Karpas-422 (cell line): ENCODE data around the gene DBH. TPM values are rescaled to one million over a fixed set of nuclear protein-coding genes. Genes with fewer than 3 reads are reported as not detected.

ENCODE experiments used
- DNase-seq: peaks from one replicate; pipeline ENCODE4 v3.0.0-alpha.2; 2015
- H2AFZ ChIP-seq: fragments of 200-600 bp; sonication (generic); 2 replicates; pipeline ENCODE4 v1.6.1; 2014; ENCODE audit warnings: antibody characterized with exemption, low read length, mixed read lengths
- H3K27ac ChIP-seq: fragments of 200-600 bp; sonication (generic); 2 replicates; pipeline ENCODE4 v1.5.1; 2014; ENCODE audit warnings: mild to moderate bottlenecking, low read length, moderate library complexity
- H3K27me3 ChIP-seq: fragments of 200-600 bp; sonication (generic); 2 replicates; pipeline ENCODE4 v1.6.1; 2014; ENCODE audit warnings: low read length, mixed read lengths
- H3K36me3 ChIP-seq: fragments of 200-600 bp; sonication (generic); 2 replicates; pipeline ENCODE4 v1.6.1; 2014; ENCODE audit warnings: low read length, mixed read lengths; ENCODE audit not compliant: insufficient read depth
- H3K4me1 ChIP-seq: fragments of 200-600 bp; sonication (generic); 2 replicates; pipeline ENCODE4 v1.6.1; 2014; ENCODE audit warnings: mild to moderate bottlenecking, low read length, mixed read lengths
- H3K4me2 ChIP-seq: fragments of 200-600 bp; sonication (generic); 2 replicates; pipeline ENCODE4 v1.6.1; 2014; ENCODE audit warnings: low read length, low read depth, mild to moderate bottlenecking; ENCODE audit not compliant: poor library complexity, severe bottlenecking
- H3K4me3 ChIP-seq: fragments of 200-600 bp; sonication (generic); 2 replicates; pipeline ENCODE4 v1.5.1; 2014; ENCODE audit warnings: mild to moderate bottlenecking, antibody characterized with exemption, low read length, mixed read lengths
- H3K79me2 ChIP-seq: fragments of 200-600 bp; sonication (generic); 2 replicates; pipeline ENCODE4 v1.6.1; 2014; ENCODE audit warnings: mild to moderate bottlenecking, low read length, mixed read lengths
- H3K9ac ChIP-seq: fragments of 200-600 bp; sonication (generic); 2 replicates; pipeline ENCODE4 v1.6.0; 2014; ENCODE audit warnings: low read length
- H3K9me2 ChIP-seq: fragments of 200-600 bp; sonication (generic), shearing (Covaris generic); replicated peaks from 2 replicates; pipeline ENCODE4 v1.6.0; 2014; ENCODE audit warnings: mild to moderate bottlenecking, low read length, moderate library complexity; ENCODE audit not compliant: insufficient read depth
- H3K9me3 ChIP-seq: fragments of 300-700, 200-600 bp; sonication (generic); 2 replicates; pipeline ENCODE4 v1.6.1; 2014; ENCODE audit warnings: low read length, mixed read lengths
- H4K20me1 ChIP-seq: fragments of 200-600 bp; sonication (generic); 2 replicates; pipeline ENCODE4 v1.6.1; 2014; ENCODE audit warnings: mild to moderate bottlenecking, antibody characterized with exemption, low read length, low read depth; ENCODE audit not compliant: insufficient read depth
- total RNA-seq: library from RNA; depleted of rRNA; stranded (reverse); fragments of >200 nt; shearing (Covaris generic); gene quantifications from 2 replicates; pipeline ENCODE4 v1.2.3, GENCODE V29; 2014; ENCODE audit warnings: low replicate concordance

The DBH gene
- total RNA-seq, 1 experiment from 2014 or later = not detected

DNA sequence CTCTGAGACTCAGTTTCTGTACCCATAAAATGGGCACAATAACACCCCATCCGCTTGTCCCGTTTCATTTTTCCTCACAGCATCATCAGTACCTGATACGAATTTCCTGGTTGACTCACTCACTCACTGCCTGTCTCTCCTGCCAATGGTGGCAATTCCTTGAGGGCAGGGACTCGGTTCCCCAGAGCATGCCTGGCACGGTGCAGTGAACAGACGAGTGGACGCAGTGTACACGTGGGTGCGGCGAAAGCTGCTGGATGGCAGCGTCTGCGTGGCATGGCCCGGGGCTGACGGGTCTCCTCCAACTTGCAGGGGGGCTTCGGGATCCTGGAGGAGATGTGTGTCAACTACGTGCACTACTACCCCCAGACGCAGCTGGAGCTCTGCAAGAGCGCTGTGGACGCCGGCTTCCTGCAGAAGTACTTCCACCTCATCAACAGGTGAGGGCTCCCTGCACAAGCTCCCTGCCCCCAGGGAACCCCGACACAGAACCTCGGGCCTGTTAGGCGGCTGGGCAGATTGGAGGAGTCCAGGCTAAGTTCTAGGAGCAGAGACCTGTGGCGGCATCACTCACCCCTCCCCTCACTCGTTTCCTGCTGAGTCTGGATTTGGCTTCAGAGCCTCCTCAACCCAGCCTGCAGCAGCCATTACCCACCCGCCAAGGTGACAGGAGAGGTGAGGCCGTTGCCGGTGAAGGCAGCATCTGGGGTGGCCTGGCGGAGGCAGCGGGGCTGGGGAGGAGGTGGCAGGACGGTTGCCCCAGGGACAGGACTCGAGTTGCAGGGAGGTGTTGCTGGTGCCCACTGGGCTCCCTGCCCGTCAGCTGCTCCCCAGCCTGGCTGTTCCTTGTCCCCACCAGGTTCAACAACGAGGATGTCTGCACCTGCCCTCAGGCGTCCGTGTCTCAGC is 20.3 kb downstream of the DBH start:
- Histone ChIP-seq H3K27ac (no peak overlapping the region), H3K4me3 (no peak overlapping the region), H3K4me1 (no peaks in the 10 kb centered on the region), H3K27me3 (no peaks in the 10 kb centered on the region), H3K9ac (no peak overlapping the region), H4K20me1 (no peaks in the 10 kb centered on the region), H2AFZ (no peak overlapping the region), H3K9me3 (no peaks in the 10 kb centered on the region), H3K9me2 (no peaks in the 10 kb centered on the region), H3K4me2 (no peak overlapping the region), H3K36me3 (no peaks in the 10 kb centered on the region), H3K79me2 (no peaks in the 10 kb centered on the region)
- DNase-seq = no peak

DNA sequence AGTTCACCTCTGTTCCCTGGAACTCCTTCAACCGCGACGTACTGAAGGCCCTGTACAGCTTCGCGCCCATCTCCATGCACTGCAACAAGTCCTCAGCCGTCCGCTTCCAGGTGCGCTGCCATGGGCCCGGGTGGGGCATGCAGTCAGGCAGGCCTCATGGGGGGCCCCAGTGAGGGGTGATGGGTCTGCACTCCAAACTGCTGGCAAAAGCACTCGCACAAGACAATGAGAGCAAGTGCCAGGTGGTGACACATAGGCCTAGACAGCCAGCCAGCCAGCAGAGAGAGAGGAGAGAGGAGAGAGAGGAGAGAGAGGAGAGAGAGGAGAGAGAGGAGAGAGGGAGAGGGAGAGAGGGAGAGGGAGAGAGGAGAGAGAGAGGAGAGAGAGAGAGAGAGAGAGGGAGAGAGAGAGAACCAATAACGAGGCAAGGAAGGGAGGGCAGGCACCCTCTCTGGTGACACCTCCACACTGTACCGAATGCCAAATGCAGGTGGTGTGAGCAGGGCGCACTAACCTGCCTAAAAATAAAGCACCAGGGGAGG is 21.0 kb downstream of the DBH start:
- no peak overlapping the region for H3K9ac ChIP-seq
- no peaks in the 10 kb centered on the region for H3K79me2 ChIP-seq
- no peaks in the 10 kb centered on the region for H3K36me3 ChIP-seq
- H3K9me2 ChIP-seq = no peaks in the 10 kb centered on the region
- no peaks in the 10 kb centered on the region for H3K9me3 ChIP-seq
- no peak overlapping the region for H3K4me2 ChIP-seq
- H3K4me3 ChIP-seq = no peak overlapping the region
- DNase-seq = no peak
- H3K4me1 ChIP-seq = no peaks in the 10 kb centered on the region
- no peak overlapping the region for H3K27ac ChIP-seq
- no peaks in the 10 kb centered on the region for H3K27me3 ChIP-seq
- H2AFZ ChIP-seq = no peak overlapping the region
- H4K20me1 ChIP-seq = no peaks in the 10 kb centered on the region

DNA sequence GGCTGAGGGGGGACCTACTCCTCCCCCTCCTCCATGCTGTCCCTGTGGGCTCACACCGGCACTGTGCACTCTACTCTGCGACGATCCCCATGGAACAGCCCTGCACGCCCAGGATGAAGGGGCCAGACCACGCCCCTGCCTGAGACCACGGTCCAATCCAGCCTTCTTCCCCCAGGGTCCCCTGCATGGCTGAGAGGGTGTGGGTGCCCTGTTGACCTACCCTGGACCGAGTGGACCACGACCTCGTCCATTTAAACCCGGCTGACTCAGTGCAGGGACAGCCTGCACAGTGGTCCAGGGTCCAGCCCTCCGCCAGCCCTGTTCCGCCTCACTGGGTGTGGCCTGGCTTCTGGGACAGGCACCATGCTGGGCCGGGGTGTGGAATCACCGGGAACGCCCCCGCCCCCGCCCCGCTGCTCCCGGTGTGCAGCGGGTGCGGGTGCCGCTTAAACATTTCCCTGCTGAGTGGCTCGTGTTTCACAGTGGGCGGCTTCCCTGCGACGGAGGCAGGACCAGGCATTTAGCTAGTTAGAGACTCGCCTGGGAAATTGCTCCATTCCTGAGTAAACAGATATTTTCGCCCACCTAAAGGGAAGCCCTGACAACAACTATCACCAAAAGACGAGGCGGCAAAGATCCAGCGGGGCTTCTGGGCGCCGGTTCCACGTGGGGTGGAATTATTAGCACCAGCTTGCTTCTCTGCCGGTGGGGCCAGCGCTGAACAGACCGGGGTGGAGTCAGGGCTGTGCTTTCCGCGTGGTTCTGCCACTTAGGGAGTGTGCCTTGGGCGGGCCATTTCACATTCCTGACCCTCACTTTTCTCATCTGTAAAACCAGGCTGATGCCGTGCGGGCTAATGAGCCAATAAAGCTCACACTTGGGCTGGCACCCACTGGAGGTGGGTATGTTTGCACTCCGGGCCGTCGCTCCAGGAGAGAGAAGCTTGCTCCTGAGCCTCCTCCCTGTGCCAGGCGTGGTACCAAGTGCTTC is 22.6 kb downstream of the DBH start:
- DNase-seq = no peak
- Histone ChIP-seq H4K20me1 (no peaks in the 10 kb centered on the region), H3K27ac (no peak overlapping the region), H3K27me3 (no peaks in the 10 kb centered on the region), H3K4me2 (no peak overlapping the region), H3K4me3 (no peak overlapping the region), H2AFZ (no peak overlapping the region), H3K79me2 (no peaks in the 10 kb centered on the region), H3K9ac (no peak overlapping the region), H3K36me3 (no peaks in the 10 kb centered on the region), H3K9me3 (no peaks in the 10 kb centered on the region), H3K4me1 (no peaks in the 10 kb centered on the region), H3K9me2 (no peaks in the 10 kb centered on the region)

DNA sequence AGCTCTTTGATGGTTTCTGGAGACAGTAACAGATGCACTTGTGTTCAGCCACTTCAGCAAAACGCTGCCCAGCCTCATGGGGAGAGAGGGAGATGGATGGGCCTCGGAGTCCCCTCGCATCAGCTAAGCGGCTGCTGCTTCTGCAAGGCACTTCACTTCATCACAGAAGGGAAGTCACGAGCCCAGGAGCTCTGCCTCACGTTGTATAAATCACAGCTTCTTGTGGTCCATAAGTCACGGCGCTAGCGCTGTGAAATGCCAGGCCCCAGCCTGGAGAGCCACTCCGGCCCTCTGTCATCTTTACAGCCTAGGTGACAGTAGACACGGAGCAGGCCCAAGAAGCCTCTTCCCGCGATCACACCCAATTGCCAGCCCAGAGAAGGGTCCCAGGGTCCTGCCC is 23.4 kb downstream of the DBH start:
- H3K9me2 ChIP-seq = no peaks in the 10 kb centered on the region
- H3K79me2 ChIP-seq = no peaks in the 10 kb centered on the region
- no peak overlapping the region for H3K27ac ChIP-seq
- no peak overlapping the region for H3K4me2 ChIP-seq
- H3K9me3 ChIP-seq = no peaks in the 10 kb centered on the region
- no peak overlapping the region for H3K4me3 ChIP-seq
- H3K36me3 ChIP-seq = no peaks in the 10 kb centered on the region
- no peaks in the 10 kb centered on the region for H3K27me3 ChIP-seq
- no peak for DNase-seq
- no peak overlapping the region for H3K9ac ChIP-seq
- H2AFZ ChIP-seq = no peak overlapping the region
- no peaks in the 10 kb centered on the region for H4K20me1 ChIP-seq
- H3K4me1 ChIP-seq = no peaks in the 10 kb centered on the region

DNA sequence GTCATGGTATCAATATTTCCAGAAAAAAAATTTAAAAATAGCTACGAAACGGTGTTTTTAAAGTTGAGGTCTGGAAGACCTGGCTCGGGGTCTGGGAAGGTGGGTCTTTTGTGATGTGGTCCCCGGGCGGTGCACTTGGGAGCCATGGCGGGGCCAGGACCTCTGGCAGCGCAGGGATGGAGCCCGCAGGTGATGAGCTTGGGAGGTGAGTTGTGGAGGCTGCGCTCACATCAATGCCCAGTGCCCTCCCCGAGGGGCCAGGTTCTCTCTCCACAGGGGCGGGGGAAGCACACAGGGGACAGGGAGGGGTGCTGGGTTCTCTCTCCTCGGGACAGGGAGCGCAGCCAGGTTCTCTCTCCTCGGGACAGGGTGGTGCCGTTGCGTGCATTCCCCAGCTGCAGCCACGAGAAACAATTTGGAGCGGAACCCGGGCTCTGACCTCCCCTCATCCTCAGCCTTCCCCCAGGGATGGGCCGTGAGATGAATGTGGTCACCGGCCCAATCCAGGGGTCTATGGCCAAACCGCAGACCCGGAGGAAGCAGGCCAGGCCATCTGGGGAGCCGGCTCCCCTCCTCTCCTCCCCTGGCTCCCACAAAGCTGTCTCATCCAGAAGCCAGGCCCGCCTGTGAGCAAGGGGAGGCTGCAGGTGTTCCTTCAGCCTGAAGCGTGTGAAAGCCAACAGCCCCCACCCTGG is 25.8 kb downstream of the DBH start:
- Histone ChIP-seq H3K27ac (no peak overlapping the region), H3K9ac (no peak overlapping the region), H3K9me2 (no peaks in the 10 kb centered on the region), H3K4me1 (no peaks in the 10 kb centered on the region), H3K4me3 (no peak overlapping the region), H3K36me3 (no peaks in the 10 kb centered on the region), H3K4me2 (no peak overlapping the region), H2AFZ (no peak overlapping the region), H3K27me3 (no peaks in the 10 kb centered on the region), H3K9me3 (no peaks in the 10 kb centered on the region), H3K79me2 (no peaks in the 10 kb centered on the region), H4K20me1 (no peaks in the 10 kb centered on the region)
- no peak for DNase-seq

DNA sequence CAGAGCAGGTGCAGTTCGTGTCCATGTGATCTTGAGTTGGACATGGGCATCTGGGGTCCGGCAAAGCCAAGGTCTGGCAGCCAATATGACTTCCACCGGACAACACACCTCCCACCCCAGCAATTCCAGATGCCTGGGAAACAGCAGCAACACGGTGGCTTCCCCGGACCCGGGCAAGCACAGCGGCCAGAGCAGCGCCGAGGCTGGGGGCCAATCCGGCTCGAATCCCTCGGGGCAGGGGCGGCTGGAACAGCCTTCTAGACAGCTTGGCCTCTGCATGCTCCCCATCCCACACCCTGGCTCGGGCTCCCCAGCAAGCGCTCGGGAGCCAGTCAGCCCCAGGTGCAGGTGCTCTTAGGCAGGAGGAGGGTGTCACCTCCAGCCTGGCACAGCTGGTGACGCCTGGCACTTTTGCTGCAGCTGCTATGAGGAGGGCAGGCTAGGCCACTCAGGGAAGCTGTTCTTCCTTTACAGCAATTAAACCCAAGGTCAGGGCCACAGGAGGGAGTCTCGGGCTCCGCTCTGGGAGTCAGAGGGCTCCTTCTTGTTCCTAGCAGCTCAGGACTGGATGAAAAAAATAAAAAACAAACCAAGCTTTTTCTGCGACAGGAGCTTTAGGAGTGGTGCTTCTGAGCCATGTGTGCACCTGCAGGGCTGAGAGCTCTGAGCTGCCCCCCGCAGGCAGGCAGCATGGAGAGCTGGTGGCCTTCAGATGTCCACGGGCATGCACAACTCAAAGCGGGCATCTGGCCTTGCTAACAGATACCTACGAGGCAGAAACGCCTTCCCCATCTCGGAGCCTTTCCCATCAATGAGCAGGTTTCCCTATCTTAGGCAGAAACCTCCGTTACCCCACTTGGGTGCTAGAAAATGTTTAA is 28.2 kb downstream of the DBH start:
- Histone ChIP-seq H3K4me2 (no peak overlapping the region), H3K9me3 (no peaks in the 10 kb centered on the region), H3K79me2 (no peaks in the 10 kb centered on the region), H3K36me3 (no peaks in the 10 kb centered on the region), H4K20me1 (no peaks in the 10 kb centered on the region), H3K27me3 (no peaks in the 10 kb centered on the region), H3K9me2 (no peaks in the 10 kb centered on the region), H3K27ac (no peak overlapping the region), H3K9ac (no peak overlapping the region), H3K4me3 (no peak overlapping the region), H3K4me1 (no peaks in the 10 kb centered on the region), H2AFZ (no peak overlapping the region)
- no peak for DNase-seq

DNA sequence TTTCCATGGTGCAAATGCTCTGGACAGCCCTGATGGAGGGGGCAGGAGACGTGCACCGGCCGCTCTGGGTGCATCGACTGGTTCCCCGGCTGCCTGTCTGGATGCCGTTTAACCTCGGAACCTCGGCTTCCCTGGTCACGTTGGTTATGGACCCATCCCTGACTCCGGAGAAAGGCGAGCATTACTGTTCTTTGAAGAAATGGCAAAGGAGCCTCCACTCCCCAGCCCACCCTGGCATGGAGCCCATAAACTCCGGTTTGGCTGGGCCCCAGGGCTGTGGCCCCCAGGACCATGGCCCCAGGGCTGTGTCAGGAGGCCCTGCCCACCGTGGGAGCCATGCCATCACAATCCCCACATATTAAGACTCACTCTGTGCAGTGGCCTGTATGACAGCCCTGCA is 28.9 kb downstream of the DBH start:
- H3K4me3 ChIP-seq = no peak overlapping the region

More for the DNA sequence above, 28.9 kb downstream of the DBH start:
- Histone ChIP-seq H4K20me1 (no peaks in the 10 kb centered on the region), H3K4me2 (no peak overlapping the region), H3K27ac (no peak overlapping the region), H3K9ac (no peak overlapping the region), H2AFZ (no peak overlapping the region), H3K4me1 (no peaks in the 10 kb centered on the region), H3K9me3 (no peaks in the 10 kb centered on the region), H3K9me2 (no peaks in the 10 kb centered on the region), H3K36me3 (no peaks in the 10 kb centered on the region), H3K27me3 (no peaks in the 10 kb centered on the region), H3K79me2 (no peaks in the 10 kb centered on the region)
- no peak for DNase-seq
